GM12865 (cell line): ENCODE measurements around the gene AGPAT3.

Experiments used
- DNase-seq: peaks from one replicate; pipeline ENCODE4 v3.0.0; 2010; ENCODE audit warnings: low read depth
- H3K4me3 ChIP-seq: 2 replicates; pipeline ENCODE4 v1.5.1; 2011; ENCODE audit warnings: mild to moderate bottlenecking, low read depth, low read length, control low read depth
- TF ChIP-seq, protein P1 (sequence below): IDR thresholded peaks from 2 replicates; pipeline ENCODE4 v1.5.1; 2011; ENCODE audit warnings: low read length, control low read depth, low read depth, inconsistent platforms; ENCODE audit not compliant: insufficient read depth; ENCODE audit errors: missing control alignments

The AGPAT3 gene

GRCh38 chr21:43950481-43950880 is 85.5 kb downstream of the AGPAT3 start:
- TF ChIP-seq, protein P1, sequence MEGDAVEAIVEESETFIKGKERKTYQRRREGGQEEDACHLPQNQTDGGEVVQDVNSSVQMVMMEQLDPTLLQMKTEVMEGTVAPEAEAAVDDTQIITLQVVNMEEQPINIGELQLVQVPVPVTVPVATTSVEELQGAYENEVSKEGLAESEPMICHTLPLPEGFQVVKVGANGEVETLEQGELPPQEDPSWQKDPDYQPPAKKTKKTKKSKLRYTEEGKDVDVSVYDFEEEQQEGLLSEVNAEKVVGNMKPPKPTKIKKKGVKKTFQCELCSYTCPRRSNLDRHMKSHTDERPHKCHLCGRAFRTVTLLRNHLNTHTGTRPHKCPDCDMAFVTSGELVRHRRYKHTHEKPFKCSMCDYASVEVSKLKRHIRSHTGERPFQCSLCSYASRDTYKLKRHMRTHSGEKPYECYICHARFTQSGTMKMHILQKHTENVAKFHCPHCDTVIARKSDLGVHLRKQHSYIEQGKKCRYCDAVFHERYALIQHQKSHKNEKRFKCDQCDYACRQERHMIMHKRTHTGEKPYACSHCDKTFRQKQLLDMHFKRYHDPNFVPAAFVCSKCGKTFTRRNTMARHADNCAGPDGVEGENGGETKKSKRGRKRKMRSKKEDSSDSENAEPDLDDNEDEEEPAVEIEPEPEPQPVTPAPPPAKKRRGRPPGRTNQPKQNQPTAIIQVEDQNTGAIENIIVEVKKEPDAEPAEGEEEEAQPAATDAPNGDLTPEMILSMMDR = no peak
- no peak overlapping the region for H3K4me3 ChIP-seq
- DNase-seq = no peak

- TF ChIP-seq, protein P1 = no peak
- DNase-seq = no peak
These were observed 85.9 kb downstream of the AGPAT3 start for GRCh38 chr21:43950936-43951335.

DNA sequence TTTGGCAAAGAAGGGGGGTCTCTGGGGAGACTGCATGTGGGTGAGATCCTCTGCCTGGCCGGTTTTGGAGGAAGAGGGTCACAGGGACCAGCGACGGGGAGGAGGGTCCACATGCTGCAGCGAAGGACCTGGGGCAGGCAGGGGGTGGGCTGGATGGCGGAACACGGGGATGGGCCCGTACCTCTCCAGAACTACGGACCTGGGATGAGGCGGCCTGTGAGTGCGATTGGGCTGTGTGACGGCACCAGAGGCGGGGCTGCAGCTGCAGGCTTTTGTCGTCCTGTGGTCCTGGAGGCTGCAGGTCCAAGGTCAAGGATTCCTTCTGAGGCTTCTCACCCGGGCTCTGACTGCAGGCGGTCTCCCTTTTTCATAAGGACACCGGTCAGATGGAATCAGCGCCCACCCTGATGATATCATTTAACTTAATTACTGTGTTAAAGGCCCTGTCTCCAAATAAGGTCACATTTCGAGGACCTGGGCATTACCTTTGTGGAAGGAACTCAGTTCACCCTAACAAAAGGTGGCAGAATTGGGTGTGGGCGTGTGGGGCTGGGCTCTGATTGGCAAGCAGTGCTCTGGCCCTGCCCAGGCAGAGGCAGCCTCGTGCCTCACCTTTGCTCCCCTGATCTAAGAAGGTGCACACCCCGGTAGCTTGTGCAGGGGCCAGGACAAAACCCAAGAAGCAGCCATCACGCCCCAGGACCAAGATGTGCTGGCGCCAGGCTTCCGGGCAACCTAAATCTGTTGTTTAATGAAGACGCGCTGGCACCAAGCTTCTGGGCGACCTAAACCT is 87.1 kb downstream of the AGPAT3 start:
- no peak for DNase-seq
- TF ChIP-seq, protein P1 = no peak
- no peak overlapping the region for H3K4me3 ChIP-seq

More at GRCh38 chr21:43950936-43951335, 85.9 kb downstream of the AGPAT3 start:
- no peak overlapping the region for H3K4me3 ChIP-seq

GRCh38 chr21:43953021-43953420 is 88.0 kb downstream of the AGPAT3 start:
- DNase-seq = no peak
- TF ChIP-seq, protein P1 = no peak

DNA sequence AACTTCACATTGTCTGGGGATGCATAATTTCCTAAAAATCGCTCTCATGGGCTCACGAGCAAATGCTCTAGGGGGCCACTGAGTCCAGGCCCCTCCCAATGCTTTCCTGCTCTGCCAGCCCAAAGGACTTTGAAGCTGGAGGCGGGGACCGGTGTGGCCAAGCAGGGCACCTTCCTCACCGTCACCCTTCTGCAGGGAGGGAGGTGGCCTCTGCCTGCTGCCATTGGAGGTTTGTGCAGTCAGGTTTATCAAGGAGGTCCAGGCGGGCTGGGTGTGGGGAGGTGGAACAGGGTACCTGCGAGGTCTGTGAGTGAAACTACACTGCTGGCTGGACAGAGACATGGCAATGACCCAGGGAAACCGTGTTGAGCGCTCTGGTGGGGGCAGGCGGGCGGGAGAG is 89.0 kb downstream of the AGPAT3 start:
- DNase-seq = no peak
- no peak overlapping the region for H3K4me3 ChIP-seq
- TF ChIP-seq, protein P1 = no peak

More at GRCh38 chr21:43953021-43953420, 88.0 kb downstream of the AGPAT3 start:
- H3K4me3 ChIP-seq = no peak overlapping the region

- TF ChIP-seq, protein P1 = no peak
- DNase-seq = no peak
- no peak overlapping the region for H3K4me3 ChIP-seq
These were observed 89.9 kb downstream of the AGPAT3 start for GRCh38 chr21:43954896-43955295.
